Muscle layer of colon (tissue), 2 donors: ENCODE measurements around the gene TMEM154.

Experiments
- H3K27ac ChIP-seq: one replicate; pipeline ENCODE4 v1.7.0; 2013; ENCODE audit warnings: low read depth, mild to moderate bottlenecking, low read length, moderate library complexity
- H3K27me3 ChIP-seq, 2 donors: one replicate each; pipeline ENCODE4 v1.7.0; 2013; ENCODE audit warnings: low read length in 2 of 2, mild to moderate bottlenecking in 2 of 2; ENCODE audit not compliant: insufficient read depth in 2 of 2, control insufficient read depth in 1 of 2
- H3K36me3 ChIP-seq: one replicate; pipeline ENCODE4 v1.7.0; 2013; ENCODE audit warnings: mild to moderate bottlenecking, low read length; ENCODE audit not compliant: insufficient read depth
- H3K4me1 ChIP-seq: one replicate; pipeline ENCODE4 v1.7.0; 2013; ENCODE audit warnings: mild to moderate bottlenecking, low read length; ENCODE audit not compliant: insufficient read depth
- H3K4me3 ChIP-seq, 2 donors: one replicate each; pipeline ENCODE4 v1.7.0; 2013; ENCODE audit warnings: low read length in 2 of 2, low read depth in 1 of 2, mild to moderate bottlenecking in 1 of 2, moderate library complexity in 1 of 2
- H3K9ac ChIP-seq: one replicate; pipeline ENCODE4 v1.7.0; 2013; ENCODE audit warnings: low read length
- H3K9me3 ChIP-seq: one replicate; pipeline ENCODE4 v1.7.0; 2013; ENCODE audit warnings: mild to moderate bottlenecking, low read length
- donor health status: abdominal sarcoma.
- donor health status: Adenocarcinoma of cecum.

The TMEM154 gene

GRCh38 chr4:152616804-152617203 lies 63.0 kb downstream of the TMEM154 start:
- no peak overlapping the region for H3K27ac ChIP-seq
- H3K9ac ChIP-seq = no peak overlapping the region
- H3K4me1 ChIP-seq = no peaks in the 10 kb centered on the region
- H3K9me3 ChIP-seq = no peaks in the 10 kb centered on the region
- H3K27me3 ChIP-seq = no peaks in the 10 kb centered on the region
- no peak overlapping the region for H3K4me3 ChIP-seq
- no peaks in the 10 kb centered on the region for H3K36me3 ChIP-seq

GRCh38 chr4:152613841-152614721 lies 65.7 kb downstream of the TMEM154 start:
- no peak overlapping the region for H3K9ac ChIP-seq
- no peak overlapping the region for H3K4me3 ChIP-seq
- no peaks in the 10 kb centered on the region for H3K4me1 ChIP-seq
- no peak overlapping the region for H3K27ac ChIP-seq
- no peaks in the 10 kb centered on the region for H3K27me3 ChIP-seq
- no peaks in the 10 kb centered on the region for H3K9me3 ChIP-seq
- no peaks in the 10 kb centered on the region for H3K36me3 ChIP-seq

- no peak overlapping the region for H3K9ac ChIP-seq
- H3K4me3 ChIP-seq = no peak overlapping the region
- H3K36me3 ChIP-seq = no peaks in the 10 kb centered on the region
- no peaks in the 10 kb centered on the region for H3K27me3 ChIP-seq
- H3K27ac ChIP-seq = no peak overlapping the region
- H3K9me3 ChIP-seq = no peaks in the 10 kb centered on the region
- H3K4me1 ChIP-seq = no peaks in the 10 kb centered on the region
Measured at GRCh38 chr4:152613351-152613750, 66.4 kb downstream of the TMEM154 start.

GRCh38 chr4:152610131-152610530 lies 69.7 kb downstream of the TMEM154 start:
- H3K9me3 ChIP-seq = no peaks in the 10 kb centered on the region
- no peaks in the 10 kb centered on the region for H3K27me3 ChIP-seq
- H3K36me3 ChIP-seq = no peaks in the 10 kb centered on the region
- no peak overlapping the region for H3K9ac ChIP-seq
- H3K4me3 ChIP-seq = no peak overlapping the region
- H3K4me1 ChIP-seq = no peaks in the 10 kb centered on the region
- no peak overlapping the region for H3K27ac ChIP-seq

GRCh38 chr4:152609481-152609880 lies 70.3 kb downstream of the TMEM154 start:
- H3K27me3 ChIP-seq = no peaks in the 10 kb centered on the region
- no peaks in the 10 kb centered on the region for H3K9me3 ChIP-seq
- H3K27ac ChIP-seq = no peak overlapping the region
- H3K9ac ChIP-seq = no peak overlapping the region
- no peaks in the 10 kb centered on the region for H3K4me1 ChIP-seq
- no peaks in the 10 kb centered on the region for H3K36me3 ChIP-seq
- H3K4me3 ChIP-seq = no peak overlapping the region

GRCh38 chr4:152607178-152607577 lies 72.6 kb downstream of the TMEM154 start:
- Histone ChIP-seq H3K36me3 (no peaks in the 10 kb centered on the region), H3K4me3 (no peak overlapping the region), H3K4me1 (no peaks in the 10 kb centered on the region), H3K27ac (no peak overlapping the region), H3K9ac (no peak overlapping the region), H3K9me3 (no peaks in the 10 kb centered on the region), H3K27me3 (no peaks in the 10 kb centered on the region)

- Histone ChIP-seq H3K27me3 (no peaks in the 10 kb centered on the region), H3K4me3 (no peak overlapping the region), H3K9me3 (no peaks in the 10 kb centered on the region), H3K27ac (no peak overlapping the region), H3K9ac (no peak overlapping the region), H3K36me3 (no peaks in the 10 kb centered on the region), H3K4me1 (no peaks in the 10 kb centered on the region)
Measured at GRCh38 chr4:152606753-152607152, 73.0 kb downstream of the TMEM154 start.

GRCh38 chr4:152605641-152606335 lies 74.0 kb downstream of the TMEM154 start:
- Histone ChIP-seq H3K4me3 (no peak overlapping the region), H3K36me3 (no peaks in the 10 kb centered on the region), H3K9me3 (no peaks in the 10 kb centered on the region), H3K27me3 (no peaks in the 10 kb centered on the region), H3K27ac (no peak overlapping the region), H3K4me1 (no peaks in the 10 kb centered on the region), H3K9ac (no peak overlapping the region)

GRCh38 chr4:152605031-152605430 lies 74.8 kb downstream of the TMEM154 start:
- no peaks in the 10 kb centered on the region for H3K36me3 ChIP-seq
- no peak overlapping the region for H3K4me3 ChIP-seq
- no peaks in the 10 kb centered on the region for H3K9me3 ChIP-seq
- no peak overlapping the region for H3K27ac ChIP-seq
- no peaks in the 10 kb centered on the region for H3K4me1 ChIP-seq
- H3K27me3 ChIP-seq = no peaks in the 10 kb centered on the region
- no peak overlapping the region for H3K9ac ChIP-seq

- no peaks in the 10 kb centered on the region for H3K4me1 ChIP-seq
- no peak overlapping the region for H3K4me3 ChIP-seq
- H3K9me3 ChIP-seq = no peaks in the 10 kb centered on the region
- no peak overlapping the region for H3K9ac ChIP-seq
- no peak overlapping the region for H3K27ac ChIP-seq
- H3K36me3 ChIP-seq = no peaks in the 10 kb centered on the region
- no peaks in the 10 kb centered on the region for H3K27me3 ChIP-seq
Measured at GRCh38 chr4:152601156-152601555, 78.6 kb downstream of the TMEM154 start.

- no peaks in the 10 kb centered on the region for H3K4me1 ChIP-seq
- no peak overlapping the region for H3K27ac ChIP-seq
- H3K9me3 ChIP-seq = no peaks in the 10 kb centered on the region
- H3K9ac ChIP-seq = no peak overlapping the region
- no peaks in the 10 kb centered on the region for H3K27me3 ChIP-seq
- no peak overlapping the region for H3K4me3 ChIP-seq
- H3K36me3 ChIP-seq = no peaks in the 10 kb centered on the region
Measured at GRCh38 chr4:152599636-152600035, 80.2 kb downstream of the TMEM154 start.
